ENCODE data around the gene GRIK1.

DNA sequence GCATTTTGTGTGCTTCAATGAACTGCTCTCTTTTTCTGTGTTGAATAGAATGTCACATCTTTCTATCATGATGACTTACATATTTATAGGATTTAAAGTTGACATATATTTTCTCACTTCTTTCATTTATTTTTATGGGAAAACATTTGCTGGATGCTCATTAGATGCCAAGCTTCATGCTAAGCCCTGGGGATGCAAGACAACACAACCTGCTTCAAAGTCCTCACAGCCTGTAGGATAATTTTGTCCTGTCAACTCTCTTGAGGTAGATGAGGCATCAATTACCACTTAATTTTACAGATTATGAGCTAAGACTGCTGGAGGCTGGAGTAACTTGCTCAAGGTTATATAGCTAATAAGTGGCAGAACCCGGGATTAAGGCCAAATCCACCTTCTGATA is 264.3 kb downstream of the GRIK1 start:
- TF ChIP-seq, protein P1, sequence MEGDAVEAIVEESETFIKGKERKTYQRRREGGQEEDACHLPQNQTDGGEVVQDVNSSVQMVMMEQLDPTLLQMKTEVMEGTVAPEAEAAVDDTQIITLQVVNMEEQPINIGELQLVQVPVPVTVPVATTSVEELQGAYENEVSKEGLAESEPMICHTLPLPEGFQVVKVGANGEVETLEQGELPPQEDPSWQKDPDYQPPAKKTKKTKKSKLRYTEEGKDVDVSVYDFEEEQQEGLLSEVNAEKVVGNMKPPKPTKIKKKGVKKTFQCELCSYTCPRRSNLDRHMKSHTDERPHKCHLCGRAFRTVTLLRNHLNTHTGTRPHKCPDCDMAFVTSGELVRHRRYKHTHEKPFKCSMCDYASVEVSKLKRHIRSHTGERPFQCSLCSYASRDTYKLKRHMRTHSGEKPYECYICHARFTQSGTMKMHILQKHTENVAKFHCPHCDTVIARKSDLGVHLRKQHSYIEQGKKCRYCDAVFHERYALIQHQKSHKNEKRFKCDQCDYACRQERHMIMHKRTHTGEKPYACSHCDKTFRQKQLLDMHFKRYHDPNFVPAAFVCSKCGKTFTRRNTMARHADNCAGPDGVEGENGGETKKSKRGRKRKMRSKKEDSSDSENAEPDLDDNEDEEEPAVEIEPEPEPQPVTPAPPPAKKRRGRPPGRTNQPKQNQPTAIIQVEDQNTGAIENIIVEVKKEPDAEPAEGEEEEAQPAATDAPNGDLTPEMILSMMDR (conservative IDR thresholded peaks at IDR 0.05) = no peak
- no peak for TF ChIP-seq ZFX (IDR thresholded peaks at IDR 0.05)

All from C4-2B (cell line).